Endothelial cell of umbilical vein (primary cell): ENCODE measurements around the gene DCUN1D2. TPM values are rescaled to one million over a fixed set of nuclear protein-coding genes. Genes with fewer than 3 reads are reported as not detected.

Experiments
- BruUV-seq: library from RNA; stranded (reverse); fragments of 400-500 nt; replicated peaks from 2 replicates; lab custom pipeline; 2021; lab: Mats Ljungman, UMichigan
- CTCF ChIA-PET: fragments of 300-600, 350-600 bp; sonication (Branson Sonifier 250); formaldehyde crosslinking; loops from one replicate; lab custom pipeline; 2021; ENCODE audit warnings: antibody characterized with exemption, inconsistent platforms; lab: Charles Lee
- POLR2A ChIA-PET: fragments of 300-600, 350-600 bp; sonication (Branson Sonifier 250); formaldehyde crosslinking; loops from one replicate; lab custom pipeline; 2021; ENCODE audit warnings: antibody characterized with exemption, inconsistent platforms; lab: Charles Lee
- DNase-seq: peaks from one replicate; pipeline ENCODE4 v3.0.0-alpha.2; 2011; ENCODE audit warnings: low read depth, low spot score
- FAIRE-seq: peaks from 2 replicates; lab custom pipeline; 2011; peaks lifted over from hg19 to GRCh38; lab: Jason Lieb, UNC
- H2AFZ ChIP-seq: 2 replicates; pipeline ENCODE4 v1.6.0; 2012; ENCODE audit warnings: low read depth, low read length, control low read depth, inconsistent platforms
- H3K27ac ChIP-seq: 2 replicates; pipeline ENCODE4 v1.5.1; 2011; ENCODE audit warnings: low read depth, mild to moderate bottlenecking, control low read depth, low read length, moderate library complexity; ENCODE audit not compliant: insufficient read depth
- H3K27me3 ChIP-seq, 2 experiments: 2 replicates each; pipeline versions ENCODE4 v1.6.0 to v1.6.1; 2011; ENCODE audit warnings: low read length in 2 of 2, mixed read lengths in 1 of 2; ENCODE audit not compliant: control insufficient read depth in 2 of 2, insufficient read depth in 2 of 2
- H3K36me3 ChIP-seq, 2 experiments: 2 replicates in 1 of 2; 3 replicates in 1 of 2; pipeline ENCODE4 v1.5.1; 2011; ENCODE audit warnings: low read length in 2 of 2, mild to moderate bottlenecking in 1 of 2, moderate library complexity in 1 of 2; ENCODE audit not compliant: control insufficient read depth in 2 of 2, insufficient read depth in 2 of 2; ENCODE audit errors: extremely low read depth in 1 of 2
- H3K4me1 ChIP-seq: 3 replicates; pipeline ENCODE4 v1.5.1; 2011; ENCODE audit warnings: mild to moderate bottlenecking, low read length; ENCODE audit not compliant: control insufficient read depth, insufficient read depth; ENCODE audit errors: extremely low read depth
- H3K4me2 ChIP-seq: 2 replicates; pipeline ENCODE4 v1.6.1; 2011; ENCODE audit warnings: low read length, control low read depth, mixed read lengths; ENCODE audit not compliant: insufficient read depth
- H3K4me3 ChIP-seq, 3 experiments: fragments of 200-600 bp in 1 of 3; sonication (generic), shearing (Covaris generic) in 1 of 3; replicated peaks in 1 of 3; 2 replicates each; pipeline ENCODE4 v1.5.1; 2011 to 2016; ENCODE audit warnings: control low read depth in 3 of 3, low read length in 3 of 3, mild to moderate bottlenecking in 2 of 3, inconsistent platforms in 1 of 3, low read depth in 1 of 3, moderate library complexity in 1 of 3; ENCODE audit not compliant: insufficient read depth in 1 of 3
- H3K79me2 ChIP-seq: 2 replicates; pipeline ENCODE4 v1.6.0; 2012; ENCODE audit warnings: low read length, inconsistent platforms; ENCODE audit not compliant: control insufficient read depth, insufficient read depth
- H3K9ac ChIP-seq: replicated peaks from 2 replicates; pipeline ENCODE3; 2011; ENCODE audit warnings: low read length, control low read depth; ENCODE audit not compliant: insufficient read depth; ENCODE audit errors: extremely low read depth
- H3K9me1 ChIP-seq: replicated peaks from 3 replicates; pipeline ENCODE4 v1.6.0; 2011; ENCODE audit warnings: mild to moderate bottlenecking, low read length; ENCODE audit not compliant: control insufficient read depth, insufficient read depth; ENCODE audit errors: extremely low read depth
- H3K9me3 ChIP-seq: replicated peaks from 2 replicates; pipeline ENCODE4 v1.5.1; 2012; ENCODE audit warnings: low read length, inconsistent platforms; ENCODE audit not compliant: control insufficient read depth, insufficient read depth
- H4K20me1 ChIP-seq: replicated peaks from 2 replicates; pipeline ENCODE3; 2011; ENCODE audit warnings: mild to moderate bottlenecking, low read length; ENCODE audit not compliant: control insufficient read depth, insufficient read depth; ENCODE audit errors: extremely low read depth
- CTCF ChIP-seq, 2 donors: IDR thresholded peaks; 1 replicate in 1 of 2; 2 replicates in 1 of 2; pipeline ENCODE4 v1.5.1; 2011; ENCODE audit warnings: low read length in 2 of 2, mild to moderate bottlenecking in 2 of 2, moderate library complexity in 2 of 2, control low read depth in 1 of 2, inconsistent platforms in 1 of 2, low read depth in 1 of 2; ENCODE audit not compliant: insufficient read depth in 1 of 2; ENCODE audit errors: extremely low read depth in 1 of 2
- EZH2 ChIP-seq: IDR thresholded peaks from 2 replicates; pipeline ENCODE4 v1.6.1; 2012; ENCODE audit warnings: borderline replicate concordance, low read depth, mild to moderate bottlenecking, moderate library complexity, low read length, inconsistent platforms; ENCODE audit not compliant: severe bottlenecking
- FOS ChIP-seq: IDR thresholded peaks from 2 replicates; pipeline ENCODE4 v1.6.1; 2011; ENCODE audit warnings: mild to moderate bottlenecking, low read length, moderate library complexity, borderline replicate concordance; ENCODE audit not compliant: insufficient read depth
- GATA2 ChIP-seq: IDR thresholded peaks from 2 replicates; pipeline ENCODE4 v1.7.0; 2011; ENCODE audit warnings: low read depth, mild to moderate bottlenecking, moderate library complexity, mixed read lengths, low read length; ENCODE audit not compliant: insufficient read length, insufficient read depth
- JUN ChIP-seq: IDR thresholded peaks from 2 replicates; pipeline ENCODE4 v1.6.1; 2011; ENCODE audit warnings: borderline replicate concordance, low read depth; ENCODE audit not compliant: insufficient read length, insufficient read depth
- MAX ChIP-seq: IDR thresholded peaks from 2 replicates; pipeline ENCODE4 v1.6.1; 2011; ENCODE audit not compliant: insufficient read depth, insufficient read length
- MYC ChIP-seq: IDR thresholded peaks from one replicate; pipeline ENCODE4 v1.6.1; 2011; ENCODE audit warnings: mild to moderate bottlenecking, low read depth, low read length
- POLR2A ChIP-seq: IDR thresholded peaks from 2 replicates; pipeline ENCODE4 v1.6.1; 2012; ENCODE audit warnings: low read depth, mild to moderate bottlenecking, control low read depth, low read length
- POLR2AphosphoS5 ChIP-seq: IDR thresholded peaks from 2 replicates; pipeline ENCODE4 v1.6.1; 2012; ENCODE audit warnings: low read depth, mild to moderate bottlenecking, control low read depth, low read length, moderate library complexity; ENCODE audit not compliant: insufficient read depth
- dilution Hi-C: fragments of 300-500 bp; cut with MboI; formaldehyde crosslinking; loops from one replicate; pipeline ENCODE4 v1.15.0; 2019; ENCODE audit warnings: low sequenced_read_pairs; ENCODE audit not compliant: extremely low pct_ligation_motif_present
- intact Hi-C: fragments of 100-400 bp; cut with micrococcal nuclease; formaldehyde crosslinking; loops from one replicate; pipeline ENCODE4 v1.10.0; 2022
- polyA plus RNA-seq, 4 experiments: library from polyadenylated mRNA; depleted of rRNA in 3 of 4; stranded (reverse) in 3 of 4; unstranded in 1 of 4; fragments of >200 nt; gene quantifications; 2 replicates each; pipeline versions ENCODE4 v1.2.1 to v1.2.3, GENCODE V29; 2011 to 2012; ENCODE audit warnings: missing spikeins in 1 of 4
- total RNA-seq: library from RNA; stranded (reverse); gene quantifications from 2 replicates; pipeline ENCODE4 v1.2.3, GENCODE V29; 2021

Gene DCUN1D2
- total and polyA plus RNA-seq, 2 donors (not counting 3 experiments of a cell fraction or from before 2014, with no cell fraction given): 10.5 to 24.9 TPM

- FAIRE-seq: no peak
- POLR2A ChIA-PET: no interaction called here
- H3K9ac ChIP-seq: no peak overlapping the region
- no peak for DNase-seq
- no peaks in the 10 kb centered on the region for H3K79me2 ChIP-seq
- no peaks in the 10 kb centered on the region for H3K9me1 ChIP-seq
- no peak overlapping the region for H3K4me3 ChIP-seq
- intact Hi-C loops: no loop called here
- BruUV-seq: no TSS peak
- no peaks in the 10 kb centered on the region for H3K27me3 ChIP-seq
- H4K20me1 ChIP-seq: no peaks in the 10 kb centered on the region
- CTCF ChIA-PET: interaction anchor here (1.2 to 1.9 kb wide), 1 partner anchor 29 kb away, joined by 5 to 11 read pairs; no protein-coding TSS in a partner anchor
- no peaks in the 10 kb centered on the region for H3K4me1 ChIP-seq
- no peak overlapping the region for H3K4me2 ChIP-seq
- H3K9me3 ChIP-seq: no peaks in the 10 kb centered on the region
- H3K36me3 ChIP-seq: peaks cover 4 to 33% of the 10 kb centered on the region in 2 experiments
- no peak overlapping the region for H2AFZ ChIP-seq
- dilution Hi-C loops: no loop called here
- TF ChIP-seq EZH2 (no peak), MAX (no peak), MYC (no peak), FOS (no peak), JUN (no peak), CTCF (IDR thresholded peaks at IDR 0.05; ENCODE audit: extremely low read depth in 1 of 2, insufficient read depth in 1 of 2, low read depth in 1 of 2, low read length in 2 of 2) (no peak), POLR2AphosphoS5 (no peak), POLR2A (no peak), GATA2 (no peak)
- H3K27ac ChIP-seq: no peak overlapping the region
Measured at GRCh38 chr13:113533161-113533840, 42.8 kb upstream of the DCUN1D2 start.
